Measurements from ENCODE around the gene ITGB5.
A peak's percentile ranks its signal among the peaks of the same experiment; 100 is the strongest.

The ITGB5 gene

DNA sequence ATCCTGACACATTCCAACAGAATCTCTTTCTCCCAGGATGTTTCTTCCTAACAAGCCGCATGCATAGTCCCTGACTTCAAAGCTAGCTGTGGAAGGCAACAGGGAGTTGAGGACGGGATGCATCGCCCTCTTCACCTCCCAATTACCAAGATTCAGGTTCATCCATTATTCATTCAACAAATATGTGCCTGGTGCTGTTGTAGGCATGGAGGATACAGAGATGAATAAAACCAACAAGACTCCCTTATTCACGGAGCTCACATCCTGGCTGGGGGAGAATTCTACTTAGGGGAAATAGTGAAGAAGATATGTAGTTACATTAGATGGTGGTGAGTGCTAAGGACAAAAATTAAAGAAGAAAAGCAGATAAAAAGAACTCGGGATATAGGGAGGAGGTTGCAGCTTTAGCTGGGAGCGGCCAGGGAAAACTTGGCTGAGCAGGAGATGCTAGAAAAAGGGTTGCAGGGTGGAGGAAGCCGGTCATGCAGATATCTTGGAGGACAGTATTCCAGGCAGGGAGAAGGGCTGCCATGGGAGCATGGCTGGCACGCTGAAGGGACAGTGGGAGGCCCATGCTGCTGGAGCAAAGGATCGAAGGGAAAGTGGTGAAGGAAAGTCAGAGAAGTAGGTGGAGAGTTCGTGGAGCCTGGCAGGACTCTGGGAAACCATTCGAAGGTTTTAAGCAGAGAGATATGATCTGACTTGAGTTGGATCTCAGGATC, 5.0 kb downstream of the ITGB5 start:
- H3K36me3 ChIP-seq (ENCODE audit: control insufficient read depth, insufficient read depth, low read length): no peaks in the 10 kb centered on the region
- no peak overlapping the region for H3K4me3 ChIP-seq (ENCODE audit: extremely low read depth, insufficient read depth, low read length, poor library complexity, severe bottlenecking)
- 69 to 84% methylated on average over 8 of the region's 11 CpGs for WGBS, 2 experiments (ENCODE audit: insufficient coverage in 2 of 2)
- H3K4me1 ChIP-seq (ENCODE audit: control insufficient read depth, insufficient read depth, low read length, poor library complexity, severe bottlenecking): peaks cover 37% of the 10 kb centered on the region
- H3K9me3 ChIP-seq (ENCODE audit: control insufficient read depth, low read length): no peaks in the 10 kb centered on the region
- no peak overlapping the region for H3K27ac ChIP-seq (ENCODE audit: low read depth, low read length, severe bottlenecking)

DNA sequence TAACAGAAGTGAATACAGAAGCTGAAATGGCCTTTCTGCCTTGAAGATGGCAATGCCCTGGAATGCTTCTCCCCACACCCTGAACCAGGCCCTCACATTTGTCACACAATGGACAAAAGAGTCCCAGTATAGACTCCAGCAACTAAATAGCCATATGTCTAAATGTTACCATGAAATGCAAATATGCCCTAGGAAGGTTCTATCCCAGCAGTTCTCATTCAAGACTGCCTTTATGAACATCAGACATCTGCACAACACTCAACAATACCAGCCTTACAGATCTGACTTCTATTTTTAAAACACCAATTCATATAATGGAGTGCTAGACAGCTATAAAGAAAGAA, 7.9 kb downstream of the ITGB5 start:
- Histone ChIP-seq H3K27ac (ENCODE audit: low read depth, low read length, severe bottlenecking) (no peak overlapping the region), H3K9me3 (ENCODE audit: control insufficient read depth, low read length) (no peaks in the 10 kb centered on the region), H3K4me3 (ENCODE audit: extremely low read depth, insufficient read depth, low read length, poor library complexity, severe bottlenecking) (no peak overlapping the region), H3K4me1 (ENCODE audit: control insufficient read depth, insufficient read depth, low read length, poor library complexity, severe bottlenecking) (peaks cover 33% of the 10 kb centered on the region), H3K36me3 (ENCODE audit: control insufficient read depth, insufficient read depth, low read length) (no peaks in the 10 kb centered on the region)

DNA sequence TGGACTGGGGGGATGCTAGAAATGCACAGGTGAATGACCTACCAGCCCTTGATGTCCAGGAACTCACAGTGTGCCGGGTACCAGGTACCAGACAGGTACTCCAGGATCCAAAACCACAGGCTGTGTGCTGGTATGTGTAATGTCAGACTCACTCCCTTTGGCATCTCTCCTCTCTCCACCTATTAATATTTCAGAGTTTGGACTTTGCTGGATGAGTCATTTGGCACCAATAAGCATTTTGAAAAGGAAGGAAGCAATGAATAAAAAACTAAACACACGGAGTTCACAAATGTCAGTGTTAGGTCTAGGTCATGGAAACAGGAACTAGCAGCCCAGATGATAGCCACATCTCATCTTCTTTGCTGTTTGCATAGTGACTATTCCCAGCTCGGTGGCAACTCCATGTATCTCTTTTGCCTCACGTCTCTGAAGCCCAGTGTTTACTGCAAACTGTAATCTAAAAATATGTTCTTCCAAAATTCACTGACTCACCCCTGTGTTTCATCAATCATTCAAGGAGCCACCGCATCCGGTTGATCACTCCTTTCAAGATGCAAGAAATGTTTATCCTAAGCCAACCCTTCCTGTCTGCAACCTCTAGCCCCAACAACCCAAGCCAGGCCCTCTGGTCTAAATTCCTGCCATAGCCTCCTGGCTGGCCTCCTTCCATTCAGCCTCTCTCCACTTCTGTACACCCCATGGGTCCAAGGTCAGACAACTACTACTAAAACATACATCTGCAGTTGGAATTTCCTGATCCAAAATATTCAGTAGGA, 8.4 kb downstream of the ITGB5 start:
- Histone ChIP-seq H3K9me3 (ENCODE audit: control insufficient read depth, low read length) (no peaks in the 10 kb centered on the region), H3K4me1 (ENCODE audit: control insufficient read depth, insufficient read depth, low read length, poor library complexity, severe bottlenecking) (peaks cover 28% of the 10 kb centered on the region), H3K4me3 (ENCODE audit: extremely low read depth, insufficient read depth, low read length, poor library complexity, severe bottlenecking) (no peak overlapping the region), H3K27ac (ENCODE audit: low read depth, low read length, severe bottlenecking) (no peak overlapping the region), H3K36me3 (ENCODE audit: control insufficient read depth, insufficient read depth, low read length) (no peaks in the 10 kb centered on the region)
- WGBS, 2 experiments (ENCODE audit: insufficient coverage in 2 of 2): 89 to 92% methylated on average over 5 of the region's 6 CpGs

DNA sequence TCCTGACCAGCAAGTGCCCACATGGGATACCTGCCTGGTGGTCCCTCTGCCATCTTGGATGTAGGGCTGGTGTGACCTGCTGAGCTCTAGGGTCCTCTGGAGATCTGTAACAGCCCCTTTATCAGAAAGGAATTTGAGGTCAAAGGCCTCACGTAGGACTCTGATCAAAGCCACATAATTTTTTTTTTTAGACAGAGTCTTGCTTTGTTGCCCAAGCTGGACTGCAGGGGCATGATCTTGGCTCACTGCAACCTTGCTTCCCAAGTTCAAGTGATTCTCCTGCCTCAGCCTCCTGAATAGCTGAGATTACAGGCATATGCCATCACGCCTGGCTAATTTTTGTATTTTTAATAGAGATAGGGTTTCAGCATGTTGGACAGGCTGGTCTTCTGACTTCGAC, 9.5 kb downstream of the ITGB5 start:
- Histone ChIP-seq H3K4me3 (ENCODE audit: extremely low read depth, insufficient read depth, low read length, poor library complexity, severe bottlenecking) (no peak overlapping the region), H3K4me1 (ENCODE audit: control insufficient read depth, insufficient read depth, low read length, poor library complexity, severe bottlenecking) (peaks cover 24% of the 10 kb centered on the region), H3K27ac (ENCODE audit: low read depth, low read length, severe bottlenecking) (no peak overlapping the region), H3K9me3 (ENCODE audit: control insufficient read depth, low read length) (no peaks in the 10 kb centered on the region), H3K36me3 (ENCODE audit: control insufficient read depth, insufficient read depth, low read length) (peaks cover under 1% of the 10 kb centered on the region)
- 96 to 100% methylated on average over 2 to 3 of the region's 3 CpGs for WGBS, 2 experiments (ENCODE audit: insufficient coverage in 2 of 2)

DNA sequence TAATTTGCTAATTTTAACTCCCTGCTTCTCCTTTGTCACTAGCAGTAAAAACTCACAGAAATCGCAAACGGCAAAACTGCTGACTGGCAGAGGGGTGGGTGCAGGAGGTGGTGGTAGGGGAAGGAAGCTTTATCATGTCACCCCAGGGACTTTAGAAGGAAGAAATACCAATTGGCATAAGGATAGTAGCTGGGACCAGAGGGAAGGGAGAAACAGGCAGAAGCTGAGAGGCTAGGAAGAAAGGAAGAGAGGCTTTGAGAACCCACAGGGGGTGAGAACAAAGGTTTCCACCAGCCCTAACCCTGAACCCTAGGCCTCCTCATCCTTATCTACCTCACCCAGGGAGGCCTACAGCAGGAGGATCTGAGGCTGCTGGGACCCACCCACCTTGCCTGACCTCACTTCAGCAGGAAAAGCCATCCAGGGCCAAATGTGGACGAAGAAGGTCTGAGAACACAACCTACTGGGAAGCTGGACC, 10.7 kb downstream of the ITGB5 start:
- H3K36me3 ChIP-seq (ENCODE audit: control insufficient read depth, insufficient read depth, low read length): peaks cover 11% of the 10 kb centered on the region
- H3K9me3 ChIP-seq (ENCODE audit: control insufficient read depth, low read length): no peaks in the 10 kb centered on the region
- WGBS, 2 experiments (ENCODE audit: insufficient coverage in 2 of 2): 49 to 70% methylated on average over 3 of the region's 3 CpGs
- H3K4me3 ChIP-seq (ENCODE audit: extremely low read depth, insufficient read depth, low read length, poor library complexity, severe bottlenecking): no peak overlapping the region
- H3K27ac ChIP-seq (ENCODE audit: low read depth, low read length, severe bottlenecking): no peak overlapping the region
- H3K4me1 ChIP-seq (ENCODE audit: control insufficient read depth, insufficient read depth, low read length, poor library complexity, severe bottlenecking): peaks cover 18% of the 10 kb centered on the region

DNA sequence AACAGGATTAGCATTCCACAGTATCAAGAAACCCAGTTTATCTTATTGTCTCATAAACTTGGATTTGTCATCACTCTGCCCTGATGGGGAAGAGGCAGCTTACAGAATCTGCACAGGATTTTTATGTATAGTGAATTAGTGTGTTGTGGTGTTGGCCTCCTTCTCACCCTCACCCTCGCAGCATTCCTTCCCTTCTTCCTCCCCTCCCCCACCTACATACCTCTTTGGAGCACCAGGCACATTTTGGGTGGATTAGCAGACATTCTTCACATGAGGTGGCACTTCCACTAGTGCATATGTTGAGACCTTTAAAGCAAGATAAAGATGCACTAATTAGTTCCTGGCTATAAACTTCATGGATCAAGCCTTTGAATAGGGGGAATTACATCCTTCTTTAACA, 13.9 kb downstream of the ITGB5 start:
- H3K27ac ChIP-seq (ENCODE audit: low read depth, low read length, severe bottlenecking): no peak overlapping the region
- peaks cover 7% of the 10 kb centered on the region for H3K4me1 ChIP-seq (ENCODE audit: control insufficient read depth, insufficient read depth, low read length, poor library complexity, severe bottlenecking)
- no CpG with 5 or more reads among the region's 1 CpG for WGBS, 2 experiments (ENCODE audit: insufficient coverage in 2 of 2)
- peaks cover 23% of the 10 kb centered on the region for H3K36me3 ChIP-seq (ENCODE audit: control insufficient read depth, insufficient read depth, low read length)
- H3K4me3 ChIP-seq (ENCODE audit: extremely low read depth, insufficient read depth, low read length, poor library complexity, severe bottlenecking): no peak overlapping the region
- H3K9me3 ChIP-seq (ENCODE audit: control insufficient read depth, low read length): no peaks in the 10 kb centered on the region

DNA sequence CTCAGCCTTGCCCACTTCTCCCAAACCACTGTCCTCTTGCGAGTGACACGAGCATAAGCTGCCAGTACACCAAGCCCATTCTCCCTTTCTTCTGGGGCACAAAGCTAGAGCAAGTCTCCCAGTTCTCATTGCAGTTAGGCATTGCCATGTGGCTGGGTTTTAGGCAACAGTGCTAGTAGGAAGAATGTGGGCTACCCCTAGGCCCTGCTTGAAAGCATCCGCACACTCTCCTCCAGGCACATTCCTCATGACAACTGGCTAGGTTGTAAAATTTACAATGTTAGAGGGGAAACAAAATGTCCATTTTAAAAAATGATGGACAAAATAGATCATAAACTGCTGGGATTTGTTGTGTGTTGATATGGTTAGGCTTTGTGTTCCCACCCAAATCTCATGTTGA, 19.7 kb downstream of the ITGB5 start:
- no peaks in the 10 kb centered on the region for H3K9me3 ChIP-seq (ENCODE audit: control insufficient read depth, low read length)
- 100% methylated on average over 1 of the region's 3 CpGs for WGBS, 2 experiments (ENCODE audit: insufficient coverage in 2 of 2)
- no peak overlapping the region for H3K27ac ChIP-seq (ENCODE audit: low read depth, low read length, severe bottlenecking)
- peaks cover 43% of the 10 kb centered on the region for H3K36me3 ChIP-seq (ENCODE audit: control insufficient read depth, insufficient read depth, low read length)
- H3K4me3 ChIP-seq (ENCODE audit: extremely low read depth, insufficient read depth, low read length, poor library complexity, severe bottlenecking): no peak overlapping the region
- H3K4me1 ChIP-seq (ENCODE audit: control insufficient read depth, insufficient read depth, low read length, poor library complexity, severe bottlenecking): no peaks in the 10 kb centered on the region

DNA sequence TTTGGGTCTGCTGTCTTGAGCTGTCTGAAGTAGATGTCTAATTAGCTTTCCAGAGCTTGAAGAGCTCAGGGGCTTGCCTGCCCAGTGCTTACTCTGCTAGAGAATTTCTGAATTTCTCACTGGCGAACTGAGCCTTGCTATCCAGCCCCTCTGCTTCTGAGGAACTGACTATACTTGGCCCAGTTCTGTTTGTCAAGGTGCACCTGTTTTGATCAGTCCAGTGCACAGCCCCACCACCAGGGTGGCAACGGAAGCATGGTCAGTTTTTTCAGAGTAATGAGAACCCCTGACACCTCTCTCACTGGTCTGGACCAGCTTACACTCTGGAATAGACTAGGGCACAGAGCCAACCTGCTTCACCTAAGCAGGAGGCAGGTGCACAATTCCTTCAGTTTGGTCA, 25.2 kb downstream of the ITGB5 start:
- H3K9me3 ChIP-seq (ENCODE audit: control insufficient read depth, low read length): no peaks in the 10 kb centered on the region
- H3K27ac ChIP-seq (ENCODE audit: low read depth, low read length, severe bottlenecking): no peak overlapping the region
- 96 to 100% methylated on average over 2 of the region's 2 CpGs for WGBS, 2 experiments (ENCODE audit: insufficient coverage in 2 of 2)
- no peak overlapping the region for H3K4me3 ChIP-seq (ENCODE audit: extremely low read depth, insufficient read depth, low read length, poor library complexity, severe bottlenecking)
- peaks cover 27% of the 10 kb centered on the region for H3K4me1 ChIP-seq (ENCODE audit: control insufficient read depth, insufficient read depth, low read length, poor library complexity, severe bottlenecking)
- H3K36me3 ChIP-seq (ENCODE audit: control insufficient read depth, insufficient read depth, low read length): peaks cover 25% of the 10 kb centered on the region

DNA sequence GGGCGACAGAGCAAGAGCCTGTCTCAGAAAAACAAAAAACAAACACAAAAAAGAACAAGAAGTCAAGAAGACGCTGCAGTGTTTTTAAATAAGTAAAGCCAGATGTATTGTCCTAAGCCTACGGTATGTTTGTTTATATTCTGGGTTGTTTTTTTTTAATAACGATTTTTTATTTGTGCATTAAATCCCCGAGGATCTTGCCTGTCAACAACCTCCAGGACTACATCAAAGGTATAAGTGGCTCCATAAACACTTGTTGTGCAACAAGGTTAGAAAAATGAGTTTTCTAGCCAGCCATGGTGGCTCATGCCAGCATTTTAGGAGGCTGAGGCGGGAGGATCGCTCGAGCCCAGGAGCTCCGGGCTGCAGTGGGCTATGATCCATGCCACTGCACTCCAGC, 26.1 kb downstream of the ITGB5 start:
- no peaks in the 10 kb centered on the region for H3K9me3 ChIP-seq (ENCODE audit: control insufficient read depth, low read length)
- WGBS, 2 experiments (ENCODE audit: insufficient coverage in 2 of 2): 82 to 96% methylated on average over 5 to 7 of the region's 9 CpGs
- H3K36me3 ChIP-seq (ENCODE audit: control insufficient read depth, insufficient read depth, low read length): peaks cover 19% of the 10 kb centered on the region
- no peak overlapping the region for H3K4me3 ChIP-seq (ENCODE audit: extremely low read depth, insufficient read depth, low read length, poor library complexity, severe bottlenecking)
- peaks cover 27% of the 10 kb centered on the region for H3K4me1 ChIP-seq (ENCODE audit: control insufficient read depth, insufficient read depth, low read length, poor library complexity, severe bottlenecking)
- peak overlapping the region; percentile 69 for H3K27ac ChIP-seq (ENCODE audit: low read depth, low read length, severe bottlenecking)

DNA sequence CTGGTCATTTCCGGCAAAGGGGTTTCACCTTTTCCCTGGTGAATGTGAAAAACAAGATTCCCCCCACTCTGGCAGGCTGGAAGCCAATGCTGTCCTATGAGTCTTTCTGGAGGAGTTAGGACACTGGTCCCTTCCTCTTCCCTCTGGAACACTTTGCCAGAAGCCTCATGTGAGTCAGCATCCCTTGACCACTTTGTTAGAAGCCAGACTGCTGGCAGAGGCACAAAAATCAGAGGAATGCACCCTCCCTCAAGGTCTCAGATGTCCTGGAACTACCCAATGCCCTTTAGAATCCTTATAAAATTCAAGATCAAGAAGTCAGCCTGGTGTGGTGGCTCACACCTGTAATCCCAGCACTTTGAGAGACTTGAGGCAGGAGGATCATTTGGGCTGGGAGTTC, 26.6 kb downstream of the ITGB5 start:
- Histone ChIP-seq H3K4me1 (ENCODE audit: control insufficient read depth, insufficient read depth, low read length, poor library complexity, severe bottlenecking) (peaks cover 27% of the 10 kb centered on the region), H3K9me3 (ENCODE audit: control insufficient read depth, low read length) (no peaks in the 10 kb centered on the region), H3K36me3 (ENCODE audit: control insufficient read depth, insufficient read depth, low read length) (peaks cover 16% of the 10 kb centered on the region), H3K4me3 (ENCODE audit: extremely low read depth, insufficient read depth, low read length, poor library complexity, severe bottlenecking) (no peak overlapping the region), H3K27ac (ENCODE audit: low read depth, low read length, severe bottlenecking) (peak overlapping the region; percentile 69)
- 86% methylated on average over 1 of the region's 1 CpG; no CpG with 5 or more reads in 1 of the 2 experiments for WGBS, 2 experiments (ENCODE audit: insufficient coverage in 2 of 2)

DNA sequence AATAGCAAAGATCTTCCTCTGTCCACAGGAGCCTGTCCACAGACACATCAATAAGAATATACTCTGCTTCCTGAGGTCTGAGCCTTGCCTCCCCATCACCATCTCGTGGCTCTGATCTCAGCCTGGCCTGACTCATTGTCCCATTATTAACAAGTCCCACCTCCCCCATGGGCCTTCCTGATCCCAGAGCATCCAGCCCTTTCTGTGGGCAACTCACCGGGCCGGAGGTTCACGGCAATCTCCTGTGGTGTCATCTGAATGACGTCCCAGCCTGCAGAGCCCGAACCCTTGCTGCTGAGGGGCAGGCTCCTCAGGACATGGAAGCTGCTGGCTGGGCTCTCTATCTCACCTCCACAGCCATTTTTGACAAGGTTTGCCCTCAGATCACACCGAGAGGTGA, 28.1 kb downstream of the ITGB5 start:
- Histone ChIP-seq H3K4me3 (ENCODE audit: extremely low read depth, insufficient read depth, low read length, poor library complexity, severe bottlenecking) (no peak overlapping the region), H3K36me3 (ENCODE audit: control insufficient read depth, insufficient read depth, low read length) (peaks cover 11% of the 10 kb centered on the region), H3K4me1 (ENCODE audit: control insufficient read depth, insufficient read depth, low read length, poor library complexity, severe bottlenecking) (peaks cover 27% of the 10 kb centered on the region), H3K27ac (ENCODE audit: low read depth, low read length, severe bottlenecking) (no peak overlapping the region), H3K9me3 (ENCODE audit: control insufficient read depth, low read length) (no peaks in the 10 kb centered on the region)
- WGBS, 2 experiments (ENCODE audit: insufficient coverage in 2 of 2): 47 to 55% methylated on average over 4 to 6 of the region's 7 CpGs
